Subcutaneous abdominal adipose tissue (tissue), 5 donors: ENCODE data around the gene GUCY1B1.

ENCODE experiments used
- H3K27ac ChIP-seq: one replicate; pipeline ENCODE4 v1.7.0; 2013; ENCODE audit warnings: low read depth, mild to moderate bottlenecking, inconsistent platforms, low read length, moderate library complexity
- H3K27me3 ChIP-seq, 5 donors: one replicate each; pipeline ENCODE4 v1.7.0; 2013; ENCODE audit warnings: low read length in 5 of 5, inconsistent platforms in 1 of 5; ENCODE audit not compliant: control insufficient read depth in 5 of 5, insufficient read depth in 4 of 5
- H3K36me3 ChIP-seq, 5 donors: one replicate each; pipeline ENCODE4 v1.7.0; 2013; ENCODE audit warnings: low read length in 5 of 5; ENCODE audit not compliant: control insufficient read depth in 5 of 5, insufficient read depth in 5 of 5
- H3K4me1 ChIP-seq, 5 donors: one replicate each; pipeline ENCODE4 v1.7.0; 2013; ENCODE audit warnings: low read length in 5 of 5, mild to moderate bottlenecking in 3 of 5, moderate library complexity in 1 of 5; ENCODE audit not compliant: control insufficient read depth in 5 of 5, insufficient read depth in 5 of 5
- H3K4me3 ChIP-seq, 5 donors: one replicate each; pipeline ENCODE4 v1.7.0; 2013; ENCODE audit warnings: low read length in 5 of 5, low read depth in 1 of 5
- H3K9ac ChIP-seq, 5 donors: one replicate each; pipeline ENCODE4 v1.7.0; 2013; ENCODE audit warnings: low read length in 5 of 5, mild to moderate bottlenecking in 4 of 5, moderate library complexity in 3 of 5
- H3K9me3 ChIP-seq, 5 donors: one replicate each; pipeline ENCODE4 v1.7.0; 2013; ENCODE audit warnings: low read length in 5 of 5; ENCODE audit not compliant: control insufficient read depth in 5 of 5
- donor health status: healthy.
- donor health status: healthy.
- donor health status: healthy.
- donor health status: healthy.
- donor health status: healthy.

Gene GUCY1B1

GRCh38 chr4:155758481-155759371 lies at the start of gene GUCY1B1:
GUCY1B1 (plus strand) TSS chr4:155759021; CDS start chr4:155759141, 120 bp downstream.
- Histone ChIP-seq H3K36me3 (no peaks in the 10 kb centered on the region), H3K27me3 (peaks cover 0 to 3% (median 0%) of the 10 kb centered on the region in 5 donors), H3K4me1 (peaks cover 0 to 18% (median 16%) of the 10 kb centered on the region in 5 donors), H3K27ac (peak within 1 kb of the TSS; percentile 37), H3K9me3 (no peaks in the 10 kb centered on the region), H3K9ac (peak within 1 kb of the TSS in 4 of 5 donors; percentile 22 to 73 (median 54)), H3K4me3 (peak within 1 kb of the TSS; percentile 70 to 85 (median 74))

GRCh38 chr4:155709918-155710317 lies 48.9 kb upstream of the GUCY1B1 start:
- no peaks in the 10 kb centered on the region for H3K9me3 ChIP-seq
- peaks cover 0 to 5% (median 0%) of the 10 kb centered on the region in 5 donors for H3K4me1 ChIP-seq
- H3K4me3 ChIP-seq, result no peak overlapping the region
- H3K9ac ChIP-seq, result no peak overlapping the region
- H3K27me3 ChIP-seq, result no peaks in the 10 kb centered on the region
- no peaks in the 10 kb centered on the region for H3K36me3 ChIP-seq
- no peak overlapping the region for H3K27ac ChIP-seq

GRCh38 chr4:155711556-155711955 lies 47.3 kb upstream of the GUCY1B1 start:
- H3K4me3 ChIP-seq, result no peak overlapping the region
- H3K27me3 ChIP-seq, result no peaks in the 10 kb centered on the region
- no peak overlapping the region for H3K27ac ChIP-seq
- H3K9me3 ChIP-seq, result no peaks in the 10 kb centered on the region
- no peaks in the 10 kb centered on the region for H3K4me1 ChIP-seq
- no peaks in the 10 kb centered on the region for H3K36me3 ChIP-seq
- H3K9ac ChIP-seq, result no peak overlapping the region

GRCh38 chr4:155712846-155713245 lies 46.0 kb upstream of the GUCY1B1 start:
- H3K9ac ChIP-seq, result no peak overlapping the region
- no peaks in the 10 kb centered on the region for H3K9me3 ChIP-seq
- H3K27ac ChIP-seq, result no peak overlapping the region
- no peaks in the 10 kb centered on the region for H3K36me3 ChIP-seq
- H3K4me3 ChIP-seq, result no peak overlapping the region
- no peaks in the 10 kb centered on the region for H3K4me1 ChIP-seq
- H3K27me3 ChIP-seq, result no peaks in the 10 kb centered on the region

- Histone ChIP-seq H3K9ac (no peak overlapping the region), H3K4me3 (no peak overlapping the region), H3K27me3 (no peaks in the 10 kb centered on the region), H3K9me3 (no peaks in the 10 kb centered on the region), H3K27ac (no peak overlapping the region), H3K36me3 (no peaks in the 10 kb centered on the region), H3K4me1 (no peaks in the 10 kb centered on the region)
These were observed 44.9 kb upstream of the GUCY1B1 start for GRCh38 chr4:155713911-155714310.

GRCh38 chr4:155722336-155722735 lies 36.5 kb upstream of the GUCY1B1 start:
- Histone ChIP-seq H3K4me3 (no peak overlapping the region), H3K36me3 (no peaks in the 10 kb centered on the region), H3K9me3 (no peaks in the 10 kb centered on the region), H3K4me1 (no peaks in the 10 kb centered on the region), H3K27me3 (no peaks in the 10 kb centered on the region), H3K9ac (no peak overlapping the region), H3K27ac (no peak overlapping the region)

GRCh38 chr4:155722816-155723499 lies 35.9 kb upstream of the GUCY1B1 start:
- H3K27me3 ChIP-seq, result no peaks in the 10 kb centered on the region
- H3K27ac ChIP-seq, result no peak overlapping the region
- H3K36me3 ChIP-seq, result no peaks in the 10 kb centered on the region
- H3K4me1 ChIP-seq, result no peaks in the 10 kb centered on the region
- H3K9ac ChIP-seq, result no peak overlapping the region
- no peaks in the 10 kb centered on the region for H3K9me3 ChIP-seq
- no peak overlapping the region for H3K4me3 ChIP-seq

GRCh38 chr4:155724731-155725130 lies 34.1 kb upstream of the GUCY1B1 start:
- Histone ChIP-seq H3K4me1 (no peaks in the 10 kb centered on the region), H3K9ac (no peak overlapping the region), H3K4me3 (no peak overlapping the region), H3K9me3 (no peaks in the 10 kb centered on the region), H3K27me3 (no peaks in the 10 kb centered on the region), H3K36me3 (no peaks in the 10 kb centered on the region), H3K27ac (no peak overlapping the region)

- H3K27ac ChIP-seq, result no peak overlapping the region
- H3K4me1 ChIP-seq, result peaks cover 0 to 4% (median 0%) of the 10 kb centered on the region in 5 donors
- no peaks in the 10 kb centered on the region for H3K9me3 ChIP-seq
- no peak overlapping the region for H3K4me3 ChIP-seq
- H3K9ac ChIP-seq, result no peak overlapping the region
- H3K27me3 ChIP-seq, result no peaks in the 10 kb centered on the region
- no peaks in the 10 kb centered on the region for H3K36me3 ChIP-seq
These were observed 24.8 kb upstream of the GUCY1B1 start for GRCh38 chr4:155734065-155734464.

GRCh38 chr4:155734951-155735350 lies 23.9 kb upstream of the GUCY1B1 start:
- no peaks in the 10 kb centered on the region for H3K27me3 ChIP-seq
- no peaks in the 10 kb centered on the region for H3K36me3 ChIP-seq
- no peak overlapping the region for H3K9ac ChIP-seq
- H3K4me1 ChIP-seq, result peaks cover 0 to 4% (median 0%) of the 10 kb centered on the region in 5 donors
- H3K9me3 ChIP-seq, result no peaks in the 10 kb centered on the region
- H3K4me3 ChIP-seq, result no peak overlapping the region
- no peak overlapping the region for H3K27ac ChIP-seq
